A549 (cell line): ENCODE data around the gene P4HB.

ENCODE experiments used
- BHLHE40 ChIP-seq: IDR thresholded peaks from 2 replicates; pipeline ENCODE4 v1.6.1; 2012; ENCODE audit warnings: low read depth, low read length, inconsistent platforms
- CTCF ChIP-seq: fragments of >200 bp; sonication (Bioruptor Twin); formaldehyde crosslinking; IDR thresholded peaks from 3 replicates; pipeline ENCODE4 v1.5.1; 2016
- EP300 ChIP-seq, 2 experiments: fragments of >200 bp; sonication (Bioruptor Twin); formaldehyde crosslinking; IDR thresholded peaks; 2 replicates in 1 of 2; 3 replicates in 1 of 2; pipeline ENCODE4 v1.6.1; 2016 to 2017
- JUN ChIP-seq, 2 experiments: fragments of >200 bp; sonication (Bioruptor Twin); formaldehyde crosslinking; IDR thresholded peaks; 2 replicates in 1 of 2; 3 replicates in 1 of 2; pipeline ENCODE4 v1.6.1; 2016 to 2017
- MAFK ChIP-seq: fragments of 450-650 bp; IDR thresholded peaks from 2 replicates; pipeline ENCODE4 v1.6.1; 2014; ENCODE audit not compliant: partially characterized antibody
- POLR2A ChIP-seq: IDR thresholded peaks from 2 replicates; pipeline ENCODE4 v1.6.1; 2012; ENCODE audit warnings: mild to moderate bottlenecking, low read length
- RNF2 ChIP-seq: fragments of 200-600 bp; sonication (generic); IDR thresholded peaks from 2 replicates; pipeline ENCODE4 v1.6.1; 2016; ENCODE audit warnings: low read depth, mild to moderate bottlenecking, antibody characterized with exemption, moderate library complexity, borderline replicate concordance

DNA sequence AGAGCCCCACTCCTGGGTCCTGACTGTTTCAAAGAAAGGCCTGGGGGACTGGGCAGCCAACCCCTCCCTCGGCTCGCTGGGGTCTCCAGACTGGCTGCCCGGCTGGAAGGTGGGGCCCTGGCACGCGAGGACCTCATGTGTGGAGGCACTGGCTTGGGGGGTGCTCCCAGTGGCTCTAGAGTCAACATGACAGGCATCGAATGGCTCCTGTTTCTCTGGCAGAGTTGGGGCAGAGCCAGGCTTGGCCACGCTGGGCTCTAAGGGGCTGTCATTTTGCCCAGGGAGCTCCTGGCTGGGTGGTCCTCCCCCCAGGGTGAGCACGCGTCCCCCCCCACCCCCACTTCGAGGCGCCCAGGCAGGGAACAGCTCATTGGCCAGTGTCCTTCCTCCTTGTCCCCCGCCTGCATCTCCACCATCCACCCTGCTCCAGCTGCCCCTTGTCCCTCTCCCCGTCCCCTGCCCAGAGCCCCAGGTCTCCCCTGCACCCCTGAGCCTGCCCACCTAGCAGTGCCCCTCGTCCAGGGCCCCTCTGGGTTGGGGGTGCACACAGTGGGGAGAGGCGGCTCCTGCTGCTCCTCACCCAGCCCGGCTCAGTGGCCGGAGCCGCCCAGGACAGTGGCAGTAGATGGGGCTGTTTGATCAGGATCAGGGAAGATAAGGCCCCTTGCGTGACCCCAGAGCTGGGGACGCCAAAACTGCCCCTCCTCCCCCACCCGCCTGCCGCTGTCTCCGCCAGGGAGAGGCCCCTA, 53.7 kb downstream of the P4HB start:
- TF ChIP-seq JUN (IDR thresholded peaks at IDR 0.05) (no peak), CTCF (no peak), MAFK (no peak), POLR2A (no peak), RNF2 (no peak), EP300 (IDR thresholded peaks at IDR 0.05) (no peak), BHLHE40 (no peak)
